Measurements from ENCODE around the gene ATP9A.
A peak's percentile ranks its signal among the peaks of the same experiment; 100 is the strongest.

Gene ATP9A

DNA sequence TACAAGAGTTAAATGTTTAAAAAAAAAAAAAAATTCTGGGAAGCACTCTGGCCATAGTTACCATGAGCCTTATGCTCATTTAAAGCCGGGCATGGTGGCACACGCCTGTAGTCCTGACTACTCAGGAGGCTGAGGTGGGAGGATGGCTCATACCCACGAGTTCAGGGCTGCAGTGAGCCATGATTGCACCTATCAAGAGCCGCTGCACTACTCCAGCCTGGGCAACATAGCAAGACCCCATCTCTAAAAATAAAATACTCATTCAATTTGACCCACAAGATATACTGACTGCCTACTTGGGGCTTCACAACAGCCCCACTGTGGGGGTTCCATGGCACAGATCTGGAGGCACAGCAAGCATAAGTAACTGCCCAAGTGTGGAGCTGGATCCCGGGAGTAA lies 113.7 kb downstream of the ATP9A start:
- POLR2A ChIA-PET, result interaction anchor here (0.7 kb wide), 1 partner anchor 16 kb away, joined by 3 read pairs; no protein-coding TSS in a partner anchor

DNA sequence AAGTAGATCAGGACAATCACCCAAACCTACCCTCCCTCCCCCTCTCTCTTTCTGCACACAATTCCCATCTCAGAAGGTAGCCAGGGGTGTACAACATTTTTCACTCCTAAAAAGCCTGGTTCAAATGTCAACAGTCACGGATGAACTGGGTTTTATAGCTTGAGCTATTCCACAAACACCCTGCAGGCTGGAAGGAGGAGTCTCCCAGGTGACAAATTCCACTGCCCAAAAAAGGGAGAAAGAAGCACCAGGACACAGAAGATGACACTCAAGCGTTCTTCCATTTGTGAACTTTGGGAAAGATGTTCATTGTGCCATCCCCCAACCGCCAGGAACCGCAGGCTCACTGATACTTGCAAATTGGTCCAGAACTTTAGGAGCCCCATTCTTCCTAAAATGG lies 114.1 kb downstream of the ATP9A start:
- no peaks in the 10 kb centered on the region for H3K9me3 ChIP-seq (ENCODE audit: control insufficient read depth, insufficient read depth, low read depth, low read length)
- POLR2A ChIA-PET, result interaction anchor here (0.7 kb wide), 1 partner anchor 17 kb away, joined by 3 read pairs; no protein-coding TSS in a partner anchor
- CTCF ChIA-PET, result interaction anchor here (0.6 kb wide), 1 partner anchor 496 kb away, joined by 3 read pairs; no protein-coding TSS in a partner anchor
- no peak overlapping the region for H3K4me3 ChIP-seq (ENCODE audit: low read depth, low read length)
- H3K4me1 ChIP-seq (ENCODE audit: control insufficient read depth, insufficient read depth, low read length), result no peaks in the 10 kb centered on the region
- peaks cover 3 to 25% of the 10 kb centered on the region in 2 experiments; a peak in 2 of 3 replicates for H3K36me3 ChIP-seq (ENCODE audit: control insufficient read depth in 2 of 2, insufficient read depth in 1 of 2, low read length in 2 of 2)
- no peak overlapping the region for H3K27ac ChIP-seq (ENCODE audit: extremely low read depth, low read depth, low read length)
- TF ChIP-seq, protein P1, sequence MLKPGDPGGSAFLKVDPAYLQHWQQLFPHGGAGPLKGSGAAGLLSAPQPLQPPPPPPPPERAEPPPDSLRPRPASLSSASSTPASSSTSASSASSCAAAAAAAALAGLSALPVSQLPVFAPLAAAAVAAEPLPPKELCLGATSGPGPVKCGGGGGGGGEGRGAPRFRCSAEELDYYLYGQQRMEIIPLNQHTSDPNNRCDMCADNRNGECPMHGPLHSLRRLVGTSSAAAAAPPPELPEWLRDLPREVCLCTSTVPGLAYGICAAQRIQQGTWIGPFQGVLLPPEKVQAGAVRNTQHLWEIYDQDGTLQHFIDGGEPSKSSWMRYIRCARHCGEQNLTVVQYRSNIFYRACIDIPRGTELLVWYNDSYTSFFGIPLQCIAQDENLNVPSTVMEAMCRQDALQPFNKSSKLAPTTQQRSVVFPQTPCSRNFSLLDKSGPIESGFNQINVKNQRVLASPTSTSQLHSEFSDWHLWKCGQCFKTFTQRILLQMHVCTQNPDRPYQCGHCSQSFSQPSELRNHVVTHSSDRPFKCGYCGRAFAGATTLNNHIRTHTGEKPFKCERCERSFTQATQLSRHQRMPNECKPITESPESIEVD (tag by site-specific recombination; IDR thresholded peaks at IDR 0.05), result peak; percentile 11; the same call in 1 of the 2 replicates
- TF ChIP-seq ZNF792 (tag by site-specific recombination; IDR thresholded peaks at IDR 0.05), result no peak

More for the DNA sequence above, 113.7 kb downstream of the ATP9A start:
- no peak overlapping the region for H3K27ac ChIP-seq (ENCODE audit: extremely low read depth, low read depth, low read length)
- CTCF ChIA-PET, result no interaction called here
- TF ChIP-seq, protein P2, sequence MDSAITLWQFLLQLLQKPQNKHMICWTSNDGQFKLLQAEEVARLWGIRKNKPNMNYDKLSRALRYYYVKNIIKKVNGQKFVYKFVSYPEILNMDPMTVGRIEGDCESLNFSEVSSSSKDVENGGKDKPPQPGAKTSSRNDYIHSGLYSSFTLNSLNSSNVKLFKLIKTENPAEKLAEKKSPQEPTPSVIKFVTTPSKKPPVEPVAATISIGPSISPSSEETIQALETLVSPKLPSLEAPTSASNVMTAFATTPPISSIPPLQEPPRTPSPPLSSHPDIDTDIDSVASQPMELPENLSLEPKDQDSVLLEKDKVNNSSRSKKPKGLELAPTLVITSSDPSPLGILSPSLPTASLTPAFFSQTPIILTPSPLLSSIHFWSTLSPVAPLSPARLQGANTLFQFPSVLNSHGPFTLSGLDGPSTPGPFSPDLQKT (IDR thresholded peaks at IDR 0.05; ENCODE audit: borderline replicate concordance, low read depth, low read length), result no peak
- TF ChIP-seq ZNF121 (tag by site-specific recombination; IDR thresholded peaks at IDR 0.05), result peak; percentile 87
- TF ChIP-seq ZNF169 (tag by site-specific recombination; IDR thresholded peaks at IDR 0.05), result no peak
- H3K36me3 ChIP-seq (ENCODE audit: control insufficient read depth in 2 of 2, insufficient read depth in 1 of 2, low read length in 2 of 2), result peaks cover 3 to 21% of the 10 kb centered on the region in 2 experiments; a peak in 2 of 3 replicates
- H3K9me3 ChIP-seq (ENCODE audit: control insufficient read depth, insufficient read depth, low read depth, low read length), result no peaks in the 10 kb centered on the region
- no peak overlapping the region for H3K4me3 ChIP-seq (ENCODE audit: low read depth, low read length)
- no peaks in the 10 kb centered on the region for H3K4me1 ChIP-seq (ENCODE audit: control insufficient read depth, insufficient read depth, low read length)

DNA sequence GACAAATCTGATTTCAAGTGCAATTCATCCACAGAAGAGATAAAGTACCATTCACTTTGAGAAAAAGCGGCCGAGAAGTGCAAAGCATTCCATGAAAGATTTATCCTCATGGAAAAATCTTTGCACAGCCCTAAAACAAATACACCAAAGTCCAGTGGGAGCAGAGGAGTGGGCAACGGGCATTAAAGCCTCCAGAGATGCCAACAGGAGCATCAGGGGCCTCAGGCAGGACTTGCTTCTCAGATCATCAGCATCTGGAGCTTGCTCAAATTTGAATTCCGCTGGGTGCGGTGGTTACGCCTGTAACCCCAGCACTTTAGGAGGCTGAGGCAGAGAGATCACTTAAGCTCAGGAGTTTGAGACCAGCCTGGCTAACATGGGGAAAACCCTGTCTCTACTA lies 115.0 kb downstream of the ATP9A start:
- ChIA-PET CTCF (interaction anchor here (0.6 to 0.7 kb wide), 2 partner anchors 306 to 666 kb away, joined by 3 to 6 read pairs; no protein-coding TSS in a partner anchor), POLR2A (no interaction called here)
- peaks cover 3 to 26% of the 10 kb centered on the region in 2 experiments; a peak in 2 of 3 replicates for H3K36me3 ChIP-seq (ENCODE audit: control insufficient read depth in 2 of 2, insufficient read depth in 1 of 2, low read length in 2 of 2)
- TF ChIP-seq ZNF529 (tag by site-specific recombination; IDR thresholded peaks at IDR 0.05; ENCODE audit: insufficient replicate concordance), result no peak
- TF ChIP-seq ZNF2 (tag by site-specific recombination; IDR thresholded peaks at IDR 0.05), result no peak
- TF ChIP-seq ZFP41 (tag by site-specific recombination; IDR thresholded peaks at IDR 0.05; ENCODE audit: borderline replicate concordance), result no peak
- no peak for TF ChIP-seq ZNF335 (tag by site-specific recombination; conservative IDR thresholded peaks at IDR 0.05)
- TF ChIP-seq, protein P3, sequence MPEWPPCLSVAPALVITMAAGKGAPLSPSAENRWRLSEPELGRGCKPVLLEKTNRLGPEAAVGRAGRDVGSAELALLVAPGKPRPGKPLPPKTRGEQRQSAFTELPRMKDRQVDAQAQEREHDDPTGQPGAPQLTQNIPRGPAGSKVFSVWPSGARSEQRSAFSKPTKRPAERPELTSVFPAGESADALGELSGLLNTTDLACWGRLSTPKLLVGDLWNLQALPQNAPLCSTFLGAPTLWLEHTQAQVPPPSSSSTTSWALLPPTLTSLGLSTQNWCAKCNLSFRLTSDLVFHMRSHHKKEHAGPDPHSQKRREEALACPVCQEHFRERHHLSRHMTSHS (tag by site-specific recombination; IDR thresholded peaks at IDR 0.05), result no peak
- TF ChIP-seq ZSCAN16 (tag by site-specific recombination; IDR thresholded peaks at IDR 0.05), result no peak
- no peak for TF ChIP-seq ZXDB (tag by site-specific recombination; IDR thresholded peaks at IDR 0.05)
- TF ChIP-seq ZNF670 (tag by site-specific recombination; IDR thresholded peaks at IDR 0.05; ENCODE audit: low read depth), result no peak
- TF ChIP-seq, protein P4, sequence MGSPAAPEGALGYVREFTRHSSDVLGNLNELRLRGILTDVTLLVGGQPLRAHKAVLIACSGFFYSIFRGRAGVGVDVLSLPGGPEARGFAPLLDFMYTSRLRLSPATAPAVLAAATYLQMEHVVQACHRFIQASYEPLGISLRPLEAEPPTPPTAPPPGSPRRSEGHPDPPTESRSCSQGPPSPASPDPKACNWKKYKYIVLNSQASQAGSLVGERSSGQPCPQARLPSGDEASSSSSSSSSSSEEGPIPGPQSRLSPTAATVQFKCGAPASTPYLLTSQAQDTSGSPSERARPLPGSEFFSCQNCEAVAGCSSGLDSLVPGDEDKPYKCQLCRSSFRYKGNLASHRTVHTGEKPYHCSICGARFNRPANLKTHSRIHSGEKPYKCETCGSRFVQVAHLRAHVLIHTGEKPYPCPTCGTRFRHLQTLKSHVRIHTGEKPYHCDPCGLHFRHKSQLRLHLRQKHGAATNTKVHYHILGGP (tag by site-specific recombination; IDR thresholded peaks at IDR 0.05), result no peak
- TF ChIP-seq, protein P2 (IDR thresholded peaks at IDR 0.05; ENCODE audit: borderline replicate concordance, low read depth, low read length), result no peak
- no peak for TF ChIP-seq ZBTB20 (tag by site-specific recombination; IDR thresholded peaks at IDR 0.05)
- TF ChIP-seq ZNF777 (tag by site-specific recombination; IDR thresholded peaks at IDR 0.05; ENCODE audit: borderline replicate concordance), result no peak
- H3K4me3 ChIP-seq (ENCODE audit: low read depth, low read length), result no peak overlapping the region
- H3K27ac ChIP-seq (ENCODE audit: extremely low read depth, low read depth, low read length), result no peak overlapping the region
- H3K4me1 ChIP-seq (ENCODE audit: control insufficient read depth, insufficient read depth, low read length), result no peaks in the 10 kb centered on the region
- no peaks in the 10 kb centered on the region for H3K9me3 ChIP-seq (ENCODE audit: control insufficient read depth, insufficient read depth, low read depth, low read length)

All from HEK293 (cell line).